Stomach (tissue), 4 donors: Measurements from ENCODE around the gene ZNRF2.

ENCODE experiments used
- CTCF ChIP-seq, 7 experiments: fragments of 450-650 bp in 4 of 7; fragments of 200-600 bp in 3 of 7; sonication (generic) in 3 of 7; IDR thresholded peaks; one replicate each; pipeline ENCODE4 v1.5.1; 2016 to 2019; ENCODE audit warnings: antibody characterized with exemption in 7 of 7, control low read depth in 2 of 7, mild to moderate bottlenecking in 1 of 7
- EP300 ChIP-seq: sonication (generic); formaldehyde crosslinking; IDR thresholded peaks from one replicate; pipeline ENCODE4 v1.6.1; 2017; ENCODE audit warnings: antibody characterized with exemption
- POLR2A ChIP-seq, 4 donors: fragments of 450-650 bp; IDR thresholded peaks; one replicate each; pipeline ENCODE4 v1.6.1; 2016; ENCODE audit warnings: antibody characterized with exemption in 4 of 4, control low read depth in 2 of 4, mild to moderate bottlenecking in 1 of 4, moderate library complexity in 1 of 4
- POLR2AphosphoS5 ChIP-seq, 3 donors: sonication (generic); formaldehyde crosslinking; IDR thresholded peaks; one replicate each; pipeline ENCODE4 v1.6.1; 2016; ENCODE audit warnings: antibody characterized with exemption in 3 of 3

- TF ChIP-seq CTCF (IDR thresholded peaks at IDR 0.05) (no peak), POLR2AphosphoS5 (IDR thresholded peaks at IDR 0.05) (no peak), POLR2A (IDR thresholded peaks at IDR 0.05) (no peak), EP300 (no peak)
These were observed 24.0 kb downstream of the ZNRF2 start for GRCh38 chr7:30308389-30308788.
